Measurements from ENCODE around the gene MOB4. TPM values are rescaled to one million over a fixed set of nuclear protein-coding genes. Genes with fewer than 3 reads are reported as not detected.

Gene MOB4
- 10 to 100 TPM; 25.6 to 40.9 (median 35.2) TPM for total RNA-seq
- 10 to 100 TPM; 19.6 to 48.9 TPM for polyA plus RNA-seq
- long read RNA-seq, donor 1, transcript MOB4-202 (8 exons, 3,986 nt): major isoform, 56 of 61 reads
- long read RNA-seq, donor 1, partial matches to known transcripts: 0 of 61 reads
- long read RNA-seq, donor 1, other reads (novel, unspliced or antisense): 1 of 61 reads
- long read RNA-seq, donor 2, transcript MOB4-202 (8 exons, 3,986 nt): major isoform, 247 of 286 reads
- long read RNA-seq, donor 2, transcript MOB4-207 (7 exons, 1,021 nt): minor isoform, 30 of 286 reads
- long read RNA-seq, donor 2, partial matches to known transcripts: 0 of 286 reads
- long read RNA-seq, donor 2, other reads (novel, unspliced or antisense): 7 of 286 reads
- long read RNA-seq, donor 3, transcript MOB4-207 (7 exons, 1,021 nt): minor isoform, 7 of 78 reads
- long read RNA-seq, donor 3, transcript MOB4-202 (8 exons, 3,986 nt): major isoform, 67 of 78 reads
- long read RNA-seq, donor 3, partial matches to known transcripts: 0 of 78 reads
- long read RNA-seq, donor 3, other reads (novel, unspliced or antisense): 4 of 78 reads

DNA sequence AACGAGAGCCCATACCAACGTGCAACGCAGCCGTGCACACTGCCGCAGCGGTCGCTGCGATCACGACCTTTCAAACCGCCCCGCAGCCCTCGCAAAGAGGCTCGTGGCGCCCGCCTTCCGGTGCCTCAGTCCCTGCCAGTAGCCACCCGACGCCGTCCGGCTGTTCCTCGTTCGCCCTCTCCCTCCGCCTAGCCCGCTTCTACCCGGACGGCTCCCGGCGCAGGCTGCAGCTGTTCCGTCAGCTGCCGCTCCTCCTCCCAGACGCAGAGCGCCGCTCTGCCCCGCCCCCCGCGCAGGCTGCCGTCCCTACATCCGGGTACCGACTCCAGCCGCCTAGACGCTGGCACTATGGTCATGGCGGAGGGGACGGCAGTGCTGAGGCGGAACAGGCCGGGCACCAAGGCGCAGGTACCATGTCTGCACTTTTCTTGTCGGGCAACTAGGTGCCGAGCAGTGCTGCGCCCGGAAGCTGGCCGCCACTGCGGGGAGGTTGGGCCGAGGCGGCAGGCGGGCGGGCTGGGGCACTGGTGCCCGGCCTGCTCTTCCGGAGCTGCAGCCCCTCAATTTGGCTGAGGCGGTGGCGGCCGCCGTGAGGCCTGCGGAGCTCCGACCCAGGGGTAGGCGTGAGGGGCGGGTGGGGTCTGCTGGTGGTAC lies at the start of gene MOB4:
Gene MOB4, plus strand, starts transcription at position 328 of the 654 bp plus-strand sequence. Its CDS starts 21 bp downstream, at position 349.
- no peaks in the 10 kb centered on the region for H3K9me3 ChIP-seq
- H3K27me3 ChIP-seq: no peaks in the 10 kb centered on the region
- H3K4me3 ChIP-seq: peak within 1 kb of the TSS; percentile 73 to 99 (median 94)
- ATAC-seq (peak; percentile 98 to 99 (median 99)), DNase-seq (peak; percentile 96 to 98 (median 97))
- H3K27ac ChIP-seq: peak within 1 kb of the TSS; percentile 69 to 99 (median 96)
- 0 to 1% (median 0%) methylated on average over 29 to 66 of the region's 66 CpGs for WGBS, 4 donors
- peaks cover 0 to 41% (median 23%) of the 10 kb centered on the region in 12 donors for H3K4me1 ChIP-seq
- peaks cover 0 to 9% (median 0%) of the 10 kb centered on the region in 9 donors for H3K36me3 ChIP-seq
- peak; percentile 8 to 96 for TF ChIP-seq POLR2A (IDR thresholded peaks at IDR 0.05)
- TF ChIP-seq, protein P1, sequence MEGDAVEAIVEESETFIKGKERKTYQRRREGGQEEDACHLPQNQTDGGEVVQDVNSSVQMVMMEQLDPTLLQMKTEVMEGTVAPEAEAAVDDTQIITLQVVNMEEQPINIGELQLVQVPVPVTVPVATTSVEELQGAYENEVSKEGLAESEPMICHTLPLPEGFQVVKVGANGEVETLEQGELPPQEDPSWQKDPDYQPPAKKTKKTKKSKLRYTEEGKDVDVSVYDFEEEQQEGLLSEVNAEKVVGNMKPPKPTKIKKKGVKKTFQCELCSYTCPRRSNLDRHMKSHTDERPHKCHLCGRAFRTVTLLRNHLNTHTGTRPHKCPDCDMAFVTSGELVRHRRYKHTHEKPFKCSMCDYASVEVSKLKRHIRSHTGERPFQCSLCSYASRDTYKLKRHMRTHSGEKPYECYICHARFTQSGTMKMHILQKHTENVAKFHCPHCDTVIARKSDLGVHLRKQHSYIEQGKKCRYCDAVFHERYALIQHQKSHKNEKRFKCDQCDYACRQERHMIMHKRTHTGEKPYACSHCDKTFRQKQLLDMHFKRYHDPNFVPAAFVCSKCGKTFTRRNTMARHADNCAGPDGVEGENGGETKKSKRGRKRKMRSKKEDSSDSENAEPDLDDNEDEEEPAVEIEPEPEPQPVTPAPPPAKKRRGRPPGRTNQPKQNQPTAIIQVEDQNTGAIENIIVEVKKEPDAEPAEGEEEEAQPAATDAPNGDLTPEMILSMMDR (IDR thresholded peaks at IDR 0.05): no peak
- intact Hi-C loops (cut with DNase I): loop anchor here in 8 of 10 donors (1.0 to 10.0 kb wide), 4 partner anchors 15 to 191 kb away; partner anchors contain the start of genes HSPE1 (in 6 of the 8) and MARS2 (in 4 of the 8)

DNA sequence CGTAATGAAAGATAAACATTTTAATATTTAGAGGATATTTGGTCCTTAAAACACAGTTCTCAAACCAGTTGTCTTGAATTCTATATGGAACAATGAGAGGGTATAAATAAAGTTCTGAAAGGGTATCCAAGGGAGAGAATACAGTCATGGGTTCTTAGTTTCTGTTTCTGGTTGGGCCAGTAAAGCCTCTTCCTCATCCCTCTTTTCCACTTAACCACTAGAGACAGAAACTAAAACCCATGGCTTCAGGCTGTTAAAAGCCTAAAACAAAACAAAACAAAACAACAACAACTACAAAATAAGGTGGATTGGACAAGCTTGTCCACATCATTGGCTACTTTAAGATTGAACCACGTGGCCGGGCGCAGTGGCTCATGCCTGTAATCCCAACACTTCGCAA lies 43.7 kb upstream of the MOB4 start:
- whole genome bisulfite sequencing, 4 donors: 95 to 99% (median 98%) methylated on average over 5 of the region's 5 CpGs
- Histone ChIP-seq H3K27ac (no peak overlapping the region), H3K4me1 (no peaks in the 10 kb centered on the region), H3K36me3 (peaks cover 0 to 100% (median 93%) of the 10 kb centered on the region in 9 donors), H3K27me3 (no peaks in the 10 kb centered on the region), H3K9me3 (no peaks in the 10 kb centered on the region), H3K4me3 (no peak overlapping the region)
- DNase-seq (no peak), ATAC-seq (no peak)
- intact Hi-C loops (cut with DNase I): loop anchor here in 1 of 10 donors (10.0 kb wide), 1 partner anchor 57 kb away; no protein-coding TSS in a partner anchor
- TF ChIP-seq, protein P1 (IDR thresholded peaks at IDR 0.05): no peak
- no peak for TF ChIP-seq POLR2A (IDR thresholded peaks at IDR 0.05)

DNA sequence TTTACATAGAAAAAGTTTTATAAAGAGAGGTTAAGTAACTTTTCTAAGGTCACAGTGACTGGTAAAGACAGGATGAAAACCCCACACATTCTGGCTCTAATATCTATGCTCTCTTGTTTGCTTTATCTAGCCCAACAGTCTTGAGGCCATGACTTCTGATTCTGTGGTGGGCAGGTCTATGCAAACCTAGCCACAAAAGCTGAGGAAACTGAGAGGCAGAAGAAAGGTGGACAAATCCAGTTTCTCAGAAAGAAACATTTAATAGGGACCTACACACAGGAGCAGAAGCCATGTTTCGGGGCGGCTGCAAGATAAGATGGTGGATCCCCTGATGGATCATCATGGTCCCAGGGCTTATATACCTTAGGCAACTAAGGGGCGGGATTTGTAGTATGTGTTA lies 38.1 kb upstream of the MOB4 start:
- TF ChIP-seq, protein P1 (IDR thresholded peaks at IDR 0.05): no peak
- TF ChIP-seq POLR2A (IDR thresholded peaks at IDR 0.05): no peak
- Histone ChIP-seq H3K27ac (peak overlapping the region in 1 of 12 donors; percentile 32), H3K4me3 (no peak overlapping the region), H3K9me3 (peaks cover 0 to 4% (median 0%) of the 10 kb centered on the region in 12 donors), H3K36me3 (peaks cover 0 to 81% (median 53%) of the 10 kb centered on the region in 9 donors), H3K27me3 (no peaks in the 10 kb centered on the region), H3K4me1 (peaks cover 0 to 12% (median 0%) of the 10 kb centered on the region in 12 donors)
- DNase-seq (no peak), ATAC-seq (no peak)
- intact Hi-C loops (cut with DNase I): loop anchor here in 1 of 10 donors (10.0 kb wide), 1 partner anchor 63 kb away; no protein-coding TSS in a partner anchor
- WGBS, 4 donors: 91 to 99% (median 98%) methylated on average over 3 of the region's 3 CpGs
